NB4 (cell line): Measurements from ENCODE around the gene FOXL1.

Experiments used
- CTCF ChIP-seq: IDR thresholded peaks from one replicate; pipeline ENCODE4 v1.5.1; 2012; ENCODE audit warnings: low read depth, low read length
- POLR2A ChIP-seq: IDR thresholded peaks from 2 replicates; pipeline ENCODE4 v1.6.1; 2011; ENCODE audit warnings: mild to moderate bottlenecking; ENCODE audit not compliant: insufficient read length; ENCODE audit errors: extremely low read depth

GRCh38 chr16:86595983-86596605 is 17.7 kb downstream of the FOXL1 start:
- TF ChIP-seq CTCF: no peak
- no peak for TF ChIP-seq POLR2A
